ENCODE data around the gene GTF2F2.

GRCh38 chr13:45292176-45292575 is 171.9 kb downstream of the GTF2F2 start:
- TF ChIP-seq GATA3 (IDR thresholded peaks at IDR 0.05; ENCODE audit: low read depth, low read length) (no peak), GATA2 (IDR thresholded peaks at IDR 0.05; ENCODE audit: low read depth, low read length) (no peak)

Data from SH-SY5Y (cell line).